ENCODE data around the gene TSC2. TPM values are rescaled to one million over a fixed set of nuclear protein-coding genes. Genes with fewer than 3 reads are reported as not detected.

The TSC2 gene
- total and polyA plus RNA-seq, 2 experiments from 2014 or later = 41.8 to 78.7 TPM

DNA sequence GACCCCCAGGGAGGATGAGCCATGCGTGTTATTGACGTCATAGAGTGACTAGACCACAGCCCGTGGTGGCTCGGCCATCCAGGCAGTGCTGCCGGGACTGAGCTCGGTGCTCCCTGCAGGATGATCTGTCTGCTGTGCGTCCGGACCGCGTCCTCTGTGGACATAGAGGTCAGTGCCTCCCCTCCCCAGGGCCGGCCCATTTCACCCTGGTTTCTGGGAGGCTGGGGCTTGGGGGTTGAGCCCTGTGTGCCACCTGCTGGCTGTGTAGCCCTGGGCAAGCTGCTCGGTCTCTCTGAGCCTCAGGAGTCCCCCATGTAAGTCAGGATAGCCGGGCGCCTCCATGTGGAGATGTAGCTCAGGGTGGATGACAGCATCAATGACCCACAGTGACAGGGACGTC, 8.3 kb downstream of the TSC2 start:
- DNase-seq (ENCODE audit: low spot score) = no peak
- H4K20me1 ChIP-seq (ENCODE audit: insufficient read depth, poor library complexity, severe bottlenecking) = no peaks in the 10 kb centered on the region
- no peaks in the 10 kb centered on the region for H3K9me2 ChIP-seq (replicated peaks; ENCODE audit: insufficient read depth)
- H3K4me2 ChIP-seq = no peak overlapping the region
- WGBS (ENCODE audit: low lambda C conversion rate, missing lambda C conversion rate) = 84% methylated on average over 15 of the region's 15 CpGs
- H3K27ac ChIP-seq = no peak overlapping the region
- no peaks in the 10 kb centered on the region for H3K36me3 ChIP-seq (replicated peaks; ENCODE audit: insufficient read depth, low read depth)
- H3K27me3 ChIP-seq = no peaks in the 10 kb centered on the region
- no peak overlapping the region for H3K4me3 ChIP-seq
- no peaks in the 10 kb centered on the region for H3K79me2 ChIP-seq
- H2AFZ ChIP-seq = no peak overlapping the region
- no peaks in the 10 kb centered on the region for H3K4me1 ChIP-seq (ENCODE audit: insufficient read depth)
- peak; percentile 17 for TF ChIP-seq CTCF (IDR thresholded peaks at IDR 0.05; ENCODE audit: poor library complexity)
- no peak for TF ChIP-seq EZH2phosphoT487 (IDR thresholded peaks at IDR 0.05; ENCODE audit: low read depth, severe bottlenecking, unreplicated experiment)
- H3K9me3 ChIP-seq (ENCODE audit: low read depth) = no peaks in the 10 kb centered on the region

GRCh38 chr16:2056681-2057407, 9.1 kb downstream of the TSC2 start:
- H2AFZ ChIP-seq = no peak overlapping the region
- no peaks in the 10 kb centered on the region for H3K9me3 ChIP-seq (ENCODE audit: low read depth)
- H4K20me1 ChIP-seq (ENCODE audit: insufficient read depth, poor library complexity, severe bottlenecking) = no peaks in the 10 kb centered on the region
- H3K4me2 ChIP-seq = no peak overlapping the region
- no peaks in the 10 kb centered on the region for H3K4me1 ChIP-seq (ENCODE audit: insufficient read depth)
- no peak overlapping the region for H3K27ac ChIP-seq
- DNase-seq (ENCODE audit: low spot score) = no peak
- 92% methylated on average over 19 of the region's 19 CpGs for WGBS (ENCODE audit: low lambda C conversion rate, missing lambda C conversion rate)
- H3K27me3 ChIP-seq = no peaks in the 10 kb centered on the region
- TF ChIP-seq EZH2phosphoT487 (IDR thresholded peaks at IDR 0.05; ENCODE audit: low read depth, severe bottlenecking, unreplicated experiment) (no peak), EZH2 (IDR thresholded peaks at IDR 0.05; ENCODE audit: borderline replicate concordance) (no peak), CTCF (IDR thresholded peaks at IDR 0.05; ENCODE audit: poor library complexity) (no peak)
- no peaks in the 10 kb centered on the region for H3K79me2 ChIP-seq
- no peaks in the 10 kb centered on the region for H3K36me3 ChIP-seq (replicated peaks; ENCODE audit: insufficient read depth, low read depth)
- H3K9me2 ChIP-seq (replicated peaks; ENCODE audit: insufficient read depth) = no peaks in the 10 kb centered on the region
- H3K4me3 ChIP-seq = no peak overlapping the region

DNA sequence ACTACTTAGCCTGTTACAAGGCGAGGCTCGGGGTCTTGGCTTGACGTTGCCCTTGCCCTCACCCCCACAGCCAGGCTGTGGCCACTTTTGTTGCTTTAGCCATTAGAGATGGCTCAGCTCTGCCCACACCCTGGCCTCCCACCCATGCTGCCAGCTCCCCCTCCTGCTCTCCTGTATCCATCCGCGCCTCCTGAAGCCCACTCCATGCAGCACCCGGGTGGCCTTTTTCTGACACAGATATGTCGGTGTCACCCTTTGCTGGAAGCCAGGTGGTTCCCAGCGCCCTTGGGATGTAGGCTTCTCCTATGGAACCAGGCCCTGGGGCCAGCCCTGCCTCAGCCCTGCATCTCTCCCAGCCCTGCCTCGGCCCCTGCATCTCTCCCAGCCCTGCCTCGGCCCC, 9.7 kb downstream of the TSC2 start:
- Histone ChIP-seq H3K4me1 (ENCODE audit: insufficient read depth) (no peaks in the 10 kb centered on the region), H3K9me3 (ENCODE audit: low read depth) (no peaks in the 10 kb centered on the region), H3K27ac (no peak overlapping the region), H2AFZ (no peak overlapping the region), H3K4me3 (no peak overlapping the region), H3K36me3 (replicated peaks; ENCODE audit: insufficient read depth, low read depth) (no peaks in the 10 kb centered on the region), H3K9me2 (replicated peaks; ENCODE audit: insufficient read depth) (no peaks in the 10 kb centered on the region), H4K20me1 (ENCODE audit: insufficient read depth, poor library complexity, severe bottlenecking) (no peaks in the 10 kb centered on the region), H3K79me2 (no peaks in the 10 kb centered on the region), H3K27me3 (no peaks in the 10 kb centered on the region), H3K4me2 (no peak overlapping the region)
- 98% methylated on average over 10 of the region's 10 CpGs for WGBS (ENCODE audit: low lambda C conversion rate, missing lambda C conversion rate)
- TF ChIP-seq EZH2 (IDR thresholded peaks at IDR 0.05; ENCODE audit: borderline replicate concordance) (no peak), EZH2phosphoT487 (IDR thresholded peaks at IDR 0.05; ENCODE audit: low read depth, severe bottlenecking, unreplicated experiment) (no peak), CTCF (IDR thresholded peaks at IDR 0.05; ENCODE audit: poor library complexity) (no peak)
- no peak for DNase-seq (ENCODE audit: low spot score)

All from hepatocyte (in vitro differentiated cells).